Mesenchymal stem cell (in vitro differentiated cells and primary cell): ENCODE measurements around the gene ADGRG1.
"Not testable (repeated sequence)": the region's sequence is repeated elsewhere in the genome, so short reads cannot be mapped to it uniquely, and the experiment has no call there.

ENCODE experiments used
- DNase-seq: peaks from one replicate; pipeline ENCODE4 v3.0.0-alpha.2; 2013
- H2AFZ ChIP-seq: one replicate; pipeline ENCODE4 v1.6.1; 2013; ENCODE audit warnings: low read depth, mild to moderate bottlenecking, control low read depth, inconsistent platforms, low read length, moderate library complexity
- H2AK5ac ChIP-seq: 2 replicates; pipeline ENCODE4 v1.6.1; 2013; ENCODE audit warnings: low read length, moderate library complexity, mild to moderate bottlenecking, inconsistent platforms; ENCODE audit not compliant: severe bottlenecking
- H2BK120ac ChIP-seq: one replicate; pipeline ENCODE4 v1.6.1; 2013; ENCODE audit warnings: low read depth, mild to moderate bottlenecking, inconsistent platforms, low read length, moderate library complexity
- H2BK12ac ChIP-seq, 2 experiments: one replicate each; pipeline ENCODE4 v1.6.1; 2013; ENCODE audit warnings: inconsistent platforms in 2 of 2, low read length in 2 of 2, mild to moderate bottlenecking in 2 of 2, moderate library complexity in 2 of 2, control low read depth in 1 of 2
- H2BK15ac ChIP-seq: one replicate; pipeline ENCODE4 v1.6.1; 2013; ENCODE audit warnings: mild to moderate bottlenecking, low read depth, inconsistent platforms; ENCODE audit not compliant: poor library complexity, severe bottlenecking
- H2BK5ac ChIP-seq: 2 replicates; pipeline ENCODE4 v1.6.1; 2013; ENCODE audit warnings: low read depth, mild to moderate bottlenecking, low read length, control low read depth, inconsistent platforms; ENCODE audit not compliant: poor library complexity, severe bottlenecking
- H3K14ac ChIP-seq, 2 experiments: one replicate each; pipeline ENCODE4 v1.6.1; 2013; ENCODE audit warnings: inconsistent platforms in 2 of 2, low read length in 2 of 2, control low read depth in 1 of 2, mild to moderate bottlenecking in 1 of 2, moderate library complexity in 1 of 2
- H3K18ac ChIP-seq, 2 experiments: one replicate each; pipeline ENCODE4 v1.6.1; 2013; ENCODE audit warnings: inconsistent platforms in 2 of 2, low read length in 2 of 2, control low read depth in 1 of 2, low read depth in 1 of 2, mild to moderate bottlenecking in 1 of 2
- H3K23ac ChIP-seq, 2 experiments: one replicate each; pipeline ENCODE4 v1.6.1; 2013; ENCODE audit warnings: inconsistent platforms in 2 of 2, low read length in 2 of 2, mild to moderate bottlenecking in 2 of 2, moderate library complexity in 2 of 2, control low read depth in 1 of 2
- H3K27ac ChIP-seq: 2 replicates; pipeline ENCODE4 v1.5.1; 2013; ENCODE audit warnings: mild to moderate bottlenecking, moderate library complexity, low read length, control low read depth, inconsistent platforms; ENCODE audit not compliant: poor library complexity, severe bottlenecking
- H3K27me3 ChIP-seq, 2 experiments: 2 replicates each; pipeline versions ENCODE4 v1.6.1 to v1.7.0; 2013; ENCODE audit warnings: low read length in 2 of 2, mild to moderate bottlenecking in 2 of 2, moderate library complexity in 2 of 2, control low read depth in 1 of 2, inconsistent platforms in 1 of 2; ENCODE audit not compliant: control insufficient read depth in 1 of 2, insufficient read depth in 1 of 2
- H3K36me3 ChIP-seq, 2 experiments: 2 replicates each; pipeline versions ENCODE4 v1.6.1 to v1.7.0; 2013; ENCODE audit warnings: low read length in 2 of 2, control low read depth in 1 of 2, inconsistent platforms in 1 of 2, low read depth in 1 of 2, mild to moderate bottlenecking in 1 of 2; ENCODE audit not compliant: insufficient read depth in 2 of 2, control insufficient read depth in 1 of 2
- H3K4ac ChIP-seq, 2 experiments: one replicate each; pipeline ENCODE4 v1.6.1; 2013; ENCODE audit warnings: inconsistent platforms in 2 of 2, low read length in 2 of 2, mild to moderate bottlenecking in 2 of 2, moderate library complexity in 2 of 2, control low read depth in 1 of 2, low read depth in 1 of 2
- H3K4me1 ChIP-seq: 2 replicates; pipeline ENCODE4 v1.6.1; 2013; ENCODE audit warnings: low read depth, low read length, control low read depth; ENCODE audit not compliant: control insufficient read depth, insufficient read depth
- H3K4me2 ChIP-seq: 2 replicates; pipeline ENCODE4 v1.6.1; 2013; ENCODE audit warnings: low read length, mild to moderate bottlenecking, inconsistent platforms; ENCODE audit not compliant: poor library complexity, severe bottlenecking
- H3K4me3 ChIP-seq, 2 experiments: 2 replicates each; pipeline versions ENCODE4 v1.5.1 to v1.7.0; 2013; ENCODE audit warnings: low read length in 2 of 2, mild to moderate bottlenecking in 2 of 2, control low read depth in 1 of 2, low read depth in 1 of 2; ENCODE audit not compliant: insufficient read depth in 1 of 2
- H3K79me1 ChIP-seq: replicated peaks from 2 replicates; pipeline ENCODE4 v1.6.1; 2013; ENCODE audit warnings: mild to moderate bottlenecking, control low read depth, low read length, inconsistent platforms; ENCODE audit not compliant: poor library complexity, severe bottlenecking
- H3K9ac ChIP-seq: 2 replicates; pipeline ENCODE4 v1.7.0; 2013; ENCODE audit warnings: mild to moderate bottlenecking, low read length, moderate library complexity
- H3K9me3 ChIP-seq: 2 replicates; pipeline ENCODE4 v1.7.0; 2013; ENCODE audit warnings: mild to moderate bottlenecking, low read length; ENCODE audit not compliant: control insufficient read depth
- H4K8ac ChIP-seq: one replicate; pipeline ENCODE4 v1.6.1; 2013; ENCODE audit warnings: inconsistent platforms, mild to moderate bottlenecking, low read length, moderate library complexity
- H4K91ac ChIP-seq: one replicate; pipeline ENCODE4 v1.6.1; 2013; ENCODE audit warnings: mild to moderate bottlenecking, low read length, inconsistent platforms
- WGBS: methylation state at CpG from one replicate; pipeline ENCODE4 v1.1.7; 2013; ENCODE audit warnings: mixed read lengths; 5-methylcytosine and 5-hydroxymethylcytosine counted together

Gene ADGRG1

GRCh38 chr16:57712569-57712968 lies 84.1 kb downstream of the ADGRG1 start:
- H2BK12ac ChIP-seq, DNase-seq, H3K4me3 ChIP-seq, H3K14ac ChIP-seq, H3K4ac ChIP-seq, H4K8ac ChIP-seq, H2AK5ac ChIP-seq, H3K36me3 ChIP-seq, H3K4me2 ChIP-seq, H2BK15ac ChIP-seq, H3K27ac ChIP-seq, H3K23ac ChIP-seq, H2AFZ ChIP-seq, H3K9me3 ChIP-seq, H2BK5ac ChIP-seq, H3K4me1 ChIP-seq, H4K91ac ChIP-seq, H3K18ac ChIP-seq, H3K9ac ChIP-seq, H2BK120ac ChIP-seq, H3K79me1 ChIP-seq: not testable (repeated sequence)
- peaks cover 24 to 60% of the 10 kb centered on the region in 2 experiments for H3K27me3 ChIP-seq
- WGBS, result 73% methylated on average over 6 of the region's 6 CpGs

GRCh38 chr16:57713596-57713995 lies 85.2 kb downstream of the ADGRG1 start:
- H4K91ac ChIP-seq, result no peak overlapping the region
- no peaks in the 10 kb centered on the region for H3K9me3 ChIP-seq
- no peak overlapping the region for H3K14ac ChIP-seq
- no peak for DNase-seq
- peak overlapping the region; percentile 3 for H4K8ac ChIP-seq
- H3K36me3 ChIP-seq, result no peaks in the 10 kb centered on the region
- no peak overlapping the region for H3K27ac ChIP-seq
- no peak overlapping the region for H3K9ac ChIP-seq
- H3K4me3 ChIP-seq, result no peak overlapping the region
- peaks cover 23 to 68% of the 10 kb centered on the region in 2 experiments for H3K27me3 ChIP-seq
- H2AFZ ChIP-seq, result no peak overlapping the region
- H2BK5ac ChIP-seq, result no peak overlapping the region
- no peak overlapping the region for H3K18ac ChIP-seq
- H3K23ac ChIP-seq, result no peak overlapping the region
- no peak overlapping the region for H3K4ac ChIP-seq
- no peaks in the 10 kb centered on the region for H3K79me1 ChIP-seq
- H2BK15ac ChIP-seq, result no peak overlapping the region
- no peaks in the 10 kb centered on the region for H3K4me1 ChIP-seq
- H2BK120ac ChIP-seq, result no peak overlapping the region
- H2AK5ac ChIP-seq, result no peak overlapping the region
- H2BK12ac ChIP-seq, result no peak overlapping the region
- WGBS, result 89% methylated on average over 8 of the region's 8 CpGs
- no peak overlapping the region for H3K4me2 ChIP-seq

DNA sequence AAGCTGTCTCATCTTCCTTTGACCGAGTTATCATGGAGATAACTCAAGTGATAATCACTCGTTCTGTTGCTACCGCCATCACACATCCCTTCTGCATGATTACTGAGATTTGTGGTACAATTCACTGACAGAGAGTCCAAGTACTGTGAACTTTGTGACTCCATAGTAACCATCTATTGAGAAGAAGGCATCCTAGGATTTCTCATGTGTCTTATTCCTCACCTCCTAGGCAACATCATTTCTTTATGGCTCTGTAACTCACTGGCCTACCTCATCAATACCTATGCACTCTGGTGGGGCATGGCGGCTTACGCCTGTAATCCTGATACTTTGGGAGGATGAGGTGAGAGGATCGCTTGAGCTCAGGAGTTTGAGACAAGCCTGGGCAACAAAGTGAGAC lies 85.6 kb downstream of the ADGRG1 start:
- no peak overlapping the region for H2BK15ac ChIP-seq
- H2BK5ac ChIP-seq, result no peak overlapping the region
- H3K9me3 ChIP-seq, result no peaks in the 10 kb centered on the region
- no peak for DNase-seq
- H3K27me3 ChIP-seq, result peaks cover 23 to 68% of the 10 kb centered on the region in 2 experiments
- H3K4me2 ChIP-seq, result no peak overlapping the region
- WGBS, result 88% methylated on average over 6 of the region's 6 CpGs
- no peak overlapping the region for H3K4me3 ChIP-seq
- H3K9ac ChIP-seq, result no peak overlapping the region
- no peak overlapping the region for H4K8ac ChIP-seq
- H3K14ac ChIP-seq, result no peak overlapping the region
- no peaks in the 10 kb centered on the region for H3K36me3 ChIP-seq
- H2AFZ ChIP-seq, result no peak overlapping the region
- no peaks in the 10 kb centered on the region for H3K4me1 ChIP-seq
- no peak overlapping the region for H3K27ac ChIP-seq
- no peak overlapping the region for H3K23ac ChIP-seq
- H3K18ac ChIP-seq, result no peak overlapping the region
- H2AK5ac ChIP-seq, result no peak overlapping the region
- no peak overlapping the region for H3K4ac ChIP-seq
- no peak overlapping the region for H2BK12ac ChIP-seq
- no peak overlapping the region for H4K91ac ChIP-seq
- no peaks in the 10 kb centered on the region for H3K79me1 ChIP-seq
- H2BK120ac ChIP-seq, result no peak overlapping the region
